Subcutaneous adipose tissue (tissue), 4 donors: ENCODE data around the gene CNNM3. TPM values are rescaled to one million over a fixed set of nuclear protein-coding genes. Genes with fewer than 3 reads are reported as not detected.

ENCODE experiments used
- total RNA-seq, 4 donors: library from RNA; depleted of rRNA; stranded (reverse); fragments of >200 nt; gene quantifications; one replicate each; pipeline ENCODE4 v1.1.0, GENCODE V29; 2016
- TF ChIP-seq, protein P1 (sequence below): fragments of 450-650 bp; IDR thresholded peaks from one replicate; pipeline ENCODE4 v1.5.1; 2016; ENCODE audit warnings: low read depth, mild to moderate bottlenecking, control low read depth, antibody characterized with exemption, moderate library complexity

The CNNM3 gene
- total RNA-seq, 4 donors from 2014 or later = 4.4 to 21.1 (median 8.5) TPM

- TF ChIP-seq, protein P1, sequence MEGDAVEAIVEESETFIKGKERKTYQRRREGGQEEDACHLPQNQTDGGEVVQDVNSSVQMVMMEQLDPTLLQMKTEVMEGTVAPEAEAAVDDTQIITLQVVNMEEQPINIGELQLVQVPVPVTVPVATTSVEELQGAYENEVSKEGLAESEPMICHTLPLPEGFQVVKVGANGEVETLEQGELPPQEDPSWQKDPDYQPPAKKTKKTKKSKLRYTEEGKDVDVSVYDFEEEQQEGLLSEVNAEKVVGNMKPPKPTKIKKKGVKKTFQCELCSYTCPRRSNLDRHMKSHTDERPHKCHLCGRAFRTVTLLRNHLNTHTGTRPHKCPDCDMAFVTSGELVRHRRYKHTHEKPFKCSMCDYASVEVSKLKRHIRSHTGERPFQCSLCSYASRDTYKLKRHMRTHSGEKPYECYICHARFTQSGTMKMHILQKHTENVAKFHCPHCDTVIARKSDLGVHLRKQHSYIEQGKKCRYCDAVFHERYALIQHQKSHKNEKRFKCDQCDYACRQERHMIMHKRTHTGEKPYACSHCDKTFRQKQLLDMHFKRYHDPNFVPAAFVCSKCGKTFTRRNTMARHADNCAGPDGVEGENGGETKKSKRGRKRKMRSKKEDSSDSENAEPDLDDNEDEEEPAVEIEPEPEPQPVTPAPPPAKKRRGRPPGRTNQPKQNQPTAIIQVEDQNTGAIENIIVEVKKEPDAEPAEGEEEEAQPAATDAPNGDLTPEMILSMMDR = no peak
Measured at GRCh38 chr2:96846825-96847224, 30.8 kb downstream of the CNNM3 start.

DNA sequence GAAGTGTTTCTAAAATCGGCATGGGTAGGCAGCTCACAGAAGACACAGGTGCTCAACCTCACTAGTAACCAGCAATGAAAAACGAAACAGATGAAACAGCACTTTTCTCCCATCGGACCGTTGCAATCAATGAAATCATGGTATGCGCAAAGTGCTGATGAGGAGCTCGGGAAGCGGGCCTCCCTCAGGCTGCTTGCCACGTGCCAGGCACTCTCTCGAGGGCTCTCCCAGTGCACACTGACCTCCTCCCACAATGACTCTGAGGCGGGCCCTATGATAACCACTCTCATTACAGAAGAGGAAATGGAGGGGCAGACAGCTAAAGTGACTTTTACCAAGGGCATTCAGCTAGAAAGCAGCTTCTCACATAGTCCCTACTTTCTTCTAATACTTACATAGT is 31.5 kb downstream of the CNNM3 start:
- TF ChIP-seq, protein P1 = no peak

DNA sequence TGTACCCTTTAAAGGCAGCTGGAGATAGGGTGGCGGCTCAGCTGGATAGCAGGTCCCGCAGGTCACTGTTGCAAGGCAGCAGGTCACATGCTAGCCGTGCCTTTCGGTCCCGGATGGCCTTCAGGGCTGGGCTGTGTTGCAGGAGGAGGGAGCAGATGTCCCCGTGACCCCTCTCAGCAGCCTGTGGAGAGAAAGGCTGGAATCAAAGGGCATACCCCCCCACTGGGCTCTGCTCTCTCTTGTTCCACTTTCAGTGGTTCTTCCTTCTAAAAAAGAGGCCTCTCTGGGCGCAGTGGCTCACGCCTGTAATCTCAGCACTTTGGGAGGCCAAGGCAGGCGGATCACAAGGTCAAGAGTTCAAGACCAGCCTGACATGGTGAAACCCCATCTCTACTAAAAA is 32.2 kb downstream of the CNNM3 start:
- TF ChIP-seq, protein P1 = no peak

GRCh38 chr2:96852667-96853066 is 36.6 kb downstream of the CNNM3 start:
- TF ChIP-seq, protein P1 = no peak

- TF ChIP-seq, protein P1 = no peak
Measured at GRCh38 chr2:96853321-96853720, 37.3 kb downstream of the CNNM3 start.

DNA sequence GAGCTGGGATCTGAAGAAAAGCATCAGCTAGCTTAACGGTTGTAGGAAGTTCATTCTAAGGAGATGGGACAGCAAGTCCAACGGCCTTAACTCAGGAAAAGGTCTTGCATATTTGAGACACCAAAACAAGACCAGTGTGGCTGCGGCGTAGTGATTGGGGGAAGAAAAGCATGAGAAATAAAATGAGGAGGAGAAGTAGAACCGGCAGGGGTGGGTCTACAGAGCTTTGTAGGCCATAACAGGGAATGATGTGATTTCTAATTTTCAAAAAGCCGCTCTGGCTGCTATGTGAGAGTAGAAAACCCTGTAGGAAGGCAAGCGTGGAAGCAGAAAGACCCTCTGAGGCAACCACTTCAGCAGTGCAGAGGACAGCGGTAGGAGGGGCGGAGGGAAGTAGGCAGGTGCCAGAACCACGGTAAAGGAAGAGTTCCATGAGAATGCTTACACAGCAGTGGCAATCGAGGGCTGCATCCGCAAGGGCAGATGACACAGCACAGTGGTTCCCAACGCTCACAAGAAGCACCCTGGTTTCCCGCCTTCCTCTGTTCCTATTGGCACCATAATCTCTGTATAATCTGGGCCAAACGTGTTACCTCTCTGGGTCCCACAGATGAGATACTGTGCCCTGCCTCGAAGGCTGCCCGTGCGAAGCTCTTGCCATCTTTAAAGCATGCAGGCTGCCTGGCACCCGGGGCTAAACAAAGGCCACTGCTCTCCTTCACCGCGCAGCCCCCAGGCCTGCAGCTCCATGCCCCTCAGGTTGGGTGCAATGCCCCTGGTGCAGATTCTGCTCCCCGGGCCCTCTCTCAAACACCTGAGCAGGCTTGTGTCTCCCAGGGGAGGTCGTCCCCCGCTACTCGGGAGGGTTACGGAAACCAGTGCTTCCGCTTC is 41.0 kb downstream of the CNNM3 start:
- TF ChIP-seq, protein P1 = no peak

DNA sequence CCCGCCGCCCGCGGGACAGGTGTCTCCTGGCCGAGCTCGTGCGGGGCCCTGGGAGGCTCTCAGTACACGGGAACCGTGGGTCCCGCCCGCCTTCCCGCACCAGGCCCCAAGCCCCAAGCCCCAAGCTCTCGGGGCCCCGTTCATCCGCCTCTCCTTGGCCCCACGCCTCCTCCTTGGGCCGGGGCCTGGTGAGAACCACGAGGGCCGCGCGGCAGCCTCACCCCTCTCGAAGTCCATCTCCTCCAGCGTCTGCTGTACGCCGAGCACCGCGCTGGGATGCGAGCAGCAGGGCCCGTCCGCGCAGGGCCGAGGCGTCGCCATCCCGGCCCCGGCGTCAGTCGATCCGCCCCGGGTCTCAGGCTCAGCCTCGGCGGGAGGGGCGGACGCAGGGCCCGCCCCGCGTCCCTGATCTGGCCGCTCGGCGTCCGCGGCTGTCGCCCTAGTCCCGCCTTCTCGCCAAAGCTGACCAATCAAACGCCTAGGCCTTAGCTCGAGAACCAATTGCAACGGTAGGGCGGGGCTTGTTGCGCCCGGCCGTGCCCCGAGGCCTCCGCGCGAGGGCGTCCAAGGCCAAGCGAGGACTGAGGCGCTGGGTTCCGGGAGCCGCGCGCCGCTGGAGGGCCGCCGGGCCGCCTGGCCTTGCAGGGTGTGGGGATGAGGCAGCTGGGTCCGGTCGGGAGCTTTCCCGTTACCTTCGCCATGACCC is 41.8 kb downstream of the CNNM3 start, which contains the start of gene ANKRD39:
Gene ANKRD39, minus strand, starts transcription at position 350 of the 706 bp plus-strand sequence. Its CDS starts 29 bp downstream, at position 321.
- TF ChIP-seq, protein P1 = no peak
